HG03039 (cell line): ENCODE data around the gene E2F2.
A peak's percentile ranks its signal among the peaks of the same experiment; 100 is the strongest.

Experiments used
- ATAC-seq: cut with Tn5 transposase; IDR thresholded peaks from one replicate; pipeline ENCODE4 v1.9.1; 2021; ENCODE audit warnings: mild to moderate bottlenecking, moderate library complexity; ENCODE audit not compliant: unreplicated experiment

The E2F2 gene

GRCh38 chr1:23563003-23563402, 32.0 kb upstream of the E2F2 start:
- no peak for ATAC-seq

GRCh38 chr1:23562137-23562876, 31.3 kb upstream of the E2F2 start:
- ATAC-seq, result no peak

- ATAC-seq, result no peak
Observed at GRCh38 chr1:23561813-23562100, 30.7 kb upstream of the E2F2 start.

GRCh38 chr1:23561076-23561812, 30.2 kb upstream of the E2F2 start:
- ATAC-seq, result no peak

- ATAC-seq, result no peak
Observed at GRCh38 chr1:23559985-23560741, 29.1 kb upstream of the E2F2 start.

- ATAC-seq, result peak; percentile 45
Observed at GRCh38 chr1:23559136-23559984, 28.3 kb upstream of the E2F2 start, which contains the start of gene ID3. ID3 (minus strand) TSS chr1:23559501; CDS start chr1:23559426, 75 bp downstream.

- ATAC-seq, result no peak
Observed at GRCh38 chr1:23558872-23559135, 27.8 kb upstream of the E2F2 start.

GRCh38 chr1:23558140-23558871, 27.3 kb upstream of the E2F2 start:
- ATAC-seq, result no peak

- no peak for ATAC-seq
Observed at GRCh38 chr1:23557471-23558124, 26.6 kb upstream of the E2F2 start.

GRCh38 chr1:23556635-23557470, 25.8 kb upstream of the E2F2 start:
- no peak for ATAC-seq

- ATAC-seq, result no peak
Observed at GRCh38 chr1:23555986-23556634, 25.1 kb upstream of the E2F2 start.

GRCh38 chr1:23555270-23555985, 24.4 kb upstream of the E2F2 start:
- no peak for ATAC-seq

- peak; percentile 44 for ATAC-seq
Observed at GRCh38 chr1:23554481-23555269, 23.6 kb upstream of the E2F2 start.

GRCh38 chr1:23554127-23554480, 23.1 kb upstream of the E2F2 start:
- ATAC-seq, result no peak

- no peak for ATAC-seq
Observed at GRCh38 chr1:23553231-23554126, 22.4 kb upstream of the E2F2 start.

- no peak for ATAC-seq
Observed at GRCh38 chr1:23551849-23552248, 20.8 kb upstream of the E2F2 start.
